HG03469 (cell line): Measurements from ENCODE around the gene C17orf75.

Experiments used
- ATAC-seq: cut with Tn5 transposase; IDR thresholded peaks from one replicate; pipeline ENCODE4 v1.9.1; 2021; ENCODE audit warnings: mild to moderate bottlenecking, moderate library complexity, moderate number of reproducible peaks; ENCODE audit not compliant: unreplicated experiment

The C17orf75 gene

DNA sequence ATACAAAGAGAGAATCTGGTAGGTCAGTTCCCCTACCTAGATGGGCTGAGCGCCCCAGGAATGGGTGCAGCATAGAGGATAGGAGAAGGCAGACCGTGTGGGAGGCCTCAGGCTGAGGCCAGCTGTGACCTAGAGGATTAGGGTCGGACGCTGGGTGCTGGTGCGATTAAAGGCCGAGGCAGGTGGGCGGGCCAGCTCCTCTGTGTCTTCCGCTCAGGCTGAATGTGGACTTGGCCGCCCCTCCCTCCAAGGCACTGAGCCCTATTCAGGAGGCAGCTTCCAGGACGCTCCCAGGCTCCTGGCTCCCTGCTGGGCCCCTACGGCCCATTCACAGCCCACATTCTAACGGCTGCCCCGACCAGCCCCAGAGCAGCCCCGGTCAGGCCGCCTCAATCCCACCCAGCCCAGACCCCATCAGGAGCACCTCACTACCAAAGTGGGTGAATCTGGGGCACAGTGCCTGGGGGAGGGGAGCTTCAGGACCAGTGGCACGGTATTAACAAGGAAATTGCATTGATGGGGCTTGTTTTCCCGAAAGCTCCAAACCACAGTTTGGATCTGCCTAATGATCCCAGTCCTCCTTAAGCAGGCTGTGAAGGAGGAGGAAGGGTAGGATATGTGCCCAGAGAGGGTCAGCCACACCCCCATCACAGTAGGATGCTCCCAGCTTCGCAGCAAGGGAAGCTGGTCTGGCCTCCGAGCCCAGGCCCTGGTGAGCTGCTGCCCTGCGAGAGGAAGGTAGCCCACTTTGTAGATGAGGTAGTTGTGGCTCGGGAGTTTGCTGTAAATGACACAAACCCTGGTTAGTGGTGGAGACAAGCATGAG, 61.9 kb downstream of the C17orf75 start:
- no peak for ATAC-seq

DNA sequence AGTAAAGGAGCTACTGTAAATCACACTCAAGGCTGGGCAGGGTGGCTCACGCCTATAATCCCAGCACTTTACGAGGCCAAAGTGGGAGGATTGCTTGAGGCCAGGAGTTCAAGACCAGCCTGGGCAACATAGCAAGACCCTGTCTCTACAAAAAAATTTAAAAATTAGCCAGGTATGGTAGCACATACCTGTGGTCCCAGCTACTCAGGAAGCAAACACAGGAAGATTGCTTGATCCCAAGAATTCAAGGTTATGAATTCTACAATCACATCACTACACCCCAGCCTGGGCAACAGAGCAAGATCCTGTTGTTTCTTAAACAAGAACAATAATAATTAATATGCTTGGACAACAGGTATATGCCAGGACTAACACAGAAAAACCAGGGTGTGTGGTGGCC, 63.2 kb downstream of the C17orf75 start:
- ATAC-seq: no peak
